ENCODE measurements around the gene IMMT. TPM values are rescaled to one million over a fixed set of nuclear protein-coding genes. Genes with fewer than 3 reads are reported as not detected.
"Not testable (repeated sequence)": the region's sequence is repeated elsewhere in the genome, so short reads cannot be mapped to it uniquely, and the experiment has no call there.

The IMMT gene
- total RNA-seq, result 10 to 100 TPM; 36.7 to 65.4 (median 54.8) TPM

DNA sequence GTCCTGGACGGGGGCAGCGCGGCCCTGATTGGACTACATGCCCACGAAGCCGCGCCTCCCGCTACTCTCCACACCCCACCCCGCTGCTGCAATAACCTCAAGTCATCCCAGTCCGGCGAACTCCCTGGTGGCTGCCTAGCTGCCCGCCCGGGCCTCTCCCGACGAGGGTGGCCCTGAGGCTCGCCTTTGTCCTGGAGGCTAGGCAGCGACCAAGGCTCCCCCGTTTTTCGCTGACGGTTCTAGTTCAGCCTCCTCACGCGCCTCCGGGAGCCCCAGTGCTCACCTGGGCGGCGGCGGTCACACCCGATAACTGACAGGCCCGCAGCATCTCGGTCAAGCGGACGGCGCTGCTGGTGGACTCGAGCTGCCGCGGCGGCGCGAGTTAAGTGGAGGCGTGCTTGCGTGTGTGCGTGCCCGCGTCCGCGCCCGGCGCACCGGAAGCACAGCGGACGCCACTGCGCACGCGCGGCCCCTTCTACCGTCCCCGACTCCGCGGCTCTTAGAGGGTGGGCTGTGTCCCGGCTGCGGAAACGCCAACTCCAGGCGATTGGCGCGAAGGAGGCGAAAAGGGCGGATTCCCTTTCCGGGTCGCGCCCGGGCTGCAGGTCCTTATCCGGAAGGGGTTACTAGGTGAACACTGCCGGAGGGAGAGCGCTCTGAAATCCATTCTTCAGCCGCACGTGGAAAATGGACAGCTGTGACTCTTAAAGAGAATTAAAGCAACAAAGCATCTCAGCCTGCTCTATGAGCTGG lies at the start of gene IMMT:
IMMT (minus strand) TSS at position 408 of the 753 bp plus-strand sequence; CDS start at position 328, 80 bp downstream.
- Histone ChIP-seq H3K4me3 (peak within 1 kb of the TSS; percentile 74 to 98 (median 78)), H3K36me3 (no peaks in the 10 kb centered on the region), H3K27ac (peak within 1 kb of the TSS; percentile 96 to 100 (median 98)), H3K4me1 (peaks cover 27 to 57% (median 35%) of the 10 kb centered on the region in 4 donors), H3K27me3 (no peaks in the 10 kb centered on the region), H3K9me3 (no peaks in the 10 kb centered on the region)
- peak; percentile 97 to 98 for ATAC-seq (ENCODE audit: low FRiP score in 2 of 2)
- peak; percentile 42 to 96 (median 82) for TF ChIP-seq POLR2A (IDR thresholded peaks at IDR 0.05)
- TF ChIP-seq POLR2AphosphoS5 (IDR thresholded peaks at IDR 0.05), result peak; percentile 87 to 95
- TF ChIP-seq EP300 (IDR thresholded peaks at IDR 0.05), result peak in 1 of 4 donors; percentile 42
- peak in 2 of 6 experiments; percentile 25 to 26 for TF ChIP-seq CTCF (IDR thresholded peaks at IDR 0.05)
- WGBS, 2 donors, result 0% methylated on average over 6 to 74 of the region's 74 CpGs
- peak; percentile 96 to 99 for DNase-seq

GRCh38 chr2:86244781-86245180 lies 49.5 kb upstream of the IMMT start:
- not testable (repeated sequence) for H3K9me3 ChIP-seq; DNase-seq; H3K4me3 ChIP-seq; ATAC-seq (ENCODE audit: low FRiP score in 2 of 2); H3K36me3 ChIP-seq; H3K4me1 ChIP-seq; H3K27me3 ChIP-seq
- 85 to 95% methylated on average over 5 of the region's 5 CpGs for WGBS, 2 donors
- peak overlapping the region in 1 of 4 donors; percentile 21 for H3K27ac ChIP-seq

DNA sequence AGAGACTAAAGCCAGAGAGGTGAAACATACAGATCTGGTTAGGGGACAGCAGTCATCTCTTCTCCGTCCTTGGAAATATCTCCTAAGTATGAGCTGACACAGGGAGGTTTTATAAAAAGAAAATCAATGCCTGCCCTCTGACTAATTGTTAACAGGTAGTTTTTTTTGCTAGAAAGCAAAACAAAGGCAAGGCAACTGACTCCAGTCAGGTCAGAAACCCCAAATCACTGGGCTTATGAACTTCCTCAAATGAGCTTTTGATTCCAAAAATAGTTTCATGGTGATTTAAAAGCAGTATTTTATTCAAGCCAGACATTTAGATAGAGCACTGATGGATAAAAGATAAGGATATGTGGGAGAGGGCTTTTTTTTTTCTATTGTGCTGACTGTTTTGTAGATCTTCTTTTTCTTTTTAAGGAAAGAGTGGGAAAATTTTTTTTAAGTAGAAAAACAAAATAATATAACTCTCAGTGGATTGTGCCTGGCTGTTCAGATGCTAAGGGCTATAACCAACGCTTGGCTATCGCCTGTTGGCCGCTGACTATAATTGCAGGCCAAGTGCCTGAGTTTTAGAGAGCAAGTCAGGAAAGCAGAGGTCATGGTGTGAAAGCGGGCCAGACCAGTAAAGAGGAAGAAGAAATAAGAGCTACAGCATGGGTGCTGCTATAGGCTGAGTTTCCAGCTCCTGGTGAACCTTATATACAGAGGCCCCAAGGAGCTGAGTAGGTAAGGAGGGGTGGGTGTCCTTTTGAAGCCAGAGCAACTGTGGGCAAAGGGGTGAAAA lies 48.9 kb upstream of the IMMT start:
- Histone ChIP-seq H3K9me3 (no peaks in the 10 kb centered on the region), H3K4me3 (no peak overlapping the region), H3K27me3 (no peaks in the 10 kb centered on the region), H3K36me3 (no peaks in the 10 kb centered on the region), H3K27ac (no peak overlapping the region), H3K4me1 (no peaks in the 10 kb centered on the region)
- 84 to 85% methylated on average over 5 of the region's 5 CpGs for WGBS, 2 donors
- no peak for TF ChIP-seq CTCF (IDR thresholded peaks at IDR 0.05)
- DNase-seq, result no peak
- ATAC-seq (ENCODE audit: low FRiP score in 2 of 2), result no peak

DNA sequence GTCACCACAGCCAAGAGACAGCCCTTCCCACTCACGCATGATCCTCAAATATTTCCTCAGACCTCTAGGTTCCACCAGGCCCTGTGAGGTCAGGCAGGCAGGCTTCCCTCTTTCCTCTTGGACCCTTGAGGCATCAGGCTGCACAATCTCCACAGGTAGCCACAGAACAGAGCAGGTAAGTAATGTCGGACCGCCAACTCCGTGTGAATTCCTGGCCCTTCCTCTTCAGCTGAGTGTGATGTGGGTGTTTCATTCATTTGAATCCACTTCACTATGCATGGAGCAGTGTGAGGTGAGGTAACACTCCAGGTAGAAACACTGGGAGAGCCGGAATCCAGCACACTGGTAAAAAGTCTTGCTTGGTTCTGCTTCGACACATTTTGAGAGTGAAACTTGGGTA lies 48.0 kb upstream of the IMMT start:
- no peaks in the 10 kb centered on the region for H3K9me3 ChIP-seq
- H3K4me1 ChIP-seq, result no peaks in the 10 kb centered on the region
- no peaks in the 10 kb centered on the region for H3K36me3 ChIP-seq
- H3K27me3 ChIP-seq, result no peaks in the 10 kb centered on the region
- no peak overlapping the region for H3K27ac ChIP-seq
- no peak for TF ChIP-seq POLR2A (IDR thresholded peaks at IDR 0.05)
- TF ChIP-seq EP300 (IDR thresholded peaks at IDR 0.05), result no peak
- TF ChIP-seq POLR2AphosphoS5 (IDR thresholded peaks at IDR 0.05), result no peak
- no peak for TF ChIP-seq CTCF (IDR thresholded peaks at IDR 0.05)
- DNase-seq (peak in 1 of 2 donors; percentile 30), ATAC-seq (ENCODE audit: low FRiP score in 2 of 2) (peak; percentile 11 to 72)
- no peak overlapping the region for H3K4me3 ChIP-seq
- whole genome bisulfite sequencing, 2 donors, result 69 to 74% methylated on average over 6 of the region's 6 CpGs

GRCh38 chr2:86241611-86242010 lies 46.3 kb upstream of the IMMT start:
- H3K9me3 ChIP-seq, result no peaks in the 10 kb centered on the region
- ATAC-seq (ENCODE audit: low FRiP score in 2 of 2) (no peak), DNase-seq (no peak)
- H3K36me3 ChIP-seq, result no peaks in the 10 kb centered on the region
- 75 to 82% methylated on average over 6 of the region's 6 CpGs for WGBS, 2 donors
- H3K4me1 ChIP-seq, result no peaks in the 10 kb centered on the region
- H3K27ac ChIP-seq, result no peak overlapping the region
- no peak overlapping the region for H3K4me3 ChIP-seq
- TF ChIP-seq EP300 (IDR thresholded peaks at IDR 0.05) (no peak), CTCF (IDR thresholded peaks at IDR 0.05) (no peak), POLR2A (IDR thresholded peaks at IDR 0.05) (no peak), POLR2AphosphoS5 (IDR thresholded peaks at IDR 0.05) (no peak)
- no peaks in the 10 kb centered on the region for H3K27me3 ChIP-seq

Measured in upper lobe of left lung (tissue), 6 donors.